GM21390 (cell line): ENCODE data around the gene TMEM243.
A peak's percentile ranks its signal among the peaks of the same experiment; 100 is the strongest.
"Not testable (repeated sequence)": the region's sequence is repeated elsewhere in the genome, so short reads cannot be mapped to it uniquely, and the experiment has no call there.

ENCODE experiments used
- ATAC-seq: cut with Tn5 transposase; IDR thresholded peaks from one replicate; pipeline ENCODE4 v1.9.1; 2021; ENCODE audit not compliant: unreplicated experiment

Gene TMEM243

GRCh38 chr7:87219545-87220025 lies at the start of gene TMEM243:
Gene TMEM243 (minus strand): TSS chr7:87219732. CDS start chr7:87219503, 229 bp downstream.
- peak; percentile 43 for ATAC-seq

GRCh38 chr7:87267239-87267900 lies 47.8 kb upstream of the TMEM243 start:
- peak; percentile 89 for ATAC-seq

DNA sequence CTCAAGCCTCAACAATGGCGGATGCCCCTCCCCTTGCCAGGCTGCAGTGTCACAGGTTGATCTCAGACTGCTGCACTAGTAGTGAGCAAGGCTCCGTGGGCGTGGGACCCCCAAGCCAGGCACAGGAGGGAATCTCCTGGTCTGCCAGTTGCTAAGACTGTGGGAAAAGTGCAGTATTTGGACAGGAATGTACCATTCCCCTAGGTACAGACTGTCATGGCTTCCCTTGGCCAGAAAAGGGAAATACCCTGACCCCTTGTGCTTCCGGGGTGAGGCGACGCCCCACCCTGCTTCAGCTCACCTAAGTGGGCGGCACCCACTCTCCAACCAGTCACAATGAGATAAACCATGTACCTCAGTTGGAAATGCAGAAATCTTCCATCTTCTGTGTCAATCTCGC lies 44.0 kb upstream of the TMEM243 start:
- ATAC-seq: no peak

- no peak for ATAC-seq
Measured at GRCh38 chr7:87253589-87254087, 34.1 kb upstream of the TMEM243 start.

DNA sequence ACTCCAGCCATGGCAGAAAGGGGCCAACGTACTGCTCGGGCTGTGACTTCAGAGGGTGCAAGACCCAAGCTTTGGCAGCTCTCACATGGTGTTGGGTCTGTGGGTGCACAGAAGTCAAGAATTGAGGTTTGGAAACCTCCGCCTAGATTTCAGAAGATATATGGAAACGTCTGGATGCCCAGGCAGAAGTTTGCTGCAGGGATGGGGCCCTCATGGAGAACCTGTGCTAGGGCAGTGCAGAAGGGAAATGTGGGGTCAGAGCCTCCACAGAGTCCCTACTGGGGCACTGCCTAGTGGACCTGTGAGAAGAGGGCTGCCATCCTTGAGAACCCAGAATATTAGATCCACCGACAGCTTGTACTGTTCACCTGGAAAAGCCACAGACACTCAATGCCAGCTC lies 26.1 kb upstream of the TMEM243 start:
- ATAC-seq: not testable (repeated sequence)

DNA sequence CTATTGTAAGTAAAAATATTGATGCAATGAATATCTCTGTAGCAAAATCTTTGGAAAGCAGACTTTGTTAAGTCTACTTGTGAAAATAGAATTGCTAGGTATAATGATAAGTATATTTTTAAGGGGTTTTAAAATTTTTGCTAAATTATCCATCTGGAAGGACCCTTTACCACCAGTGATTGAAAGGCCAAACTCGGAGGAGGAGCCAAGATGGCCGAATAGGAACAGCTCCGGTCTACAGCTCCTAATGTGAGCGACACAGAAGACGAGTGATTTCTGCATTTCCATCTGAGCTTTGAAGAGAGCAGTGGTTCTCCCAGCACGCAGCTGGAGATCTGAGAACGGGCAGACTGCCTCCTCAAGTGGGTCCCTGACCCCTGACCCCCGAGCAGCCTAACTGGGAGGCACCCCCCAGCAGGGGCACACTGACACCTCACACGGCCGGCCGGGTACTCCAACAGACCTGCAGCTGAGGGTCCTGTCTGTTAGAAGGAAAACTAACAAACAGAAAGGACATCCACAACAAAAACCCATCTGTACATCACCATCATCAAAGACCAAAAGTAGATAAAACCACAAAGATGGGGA lies 19.0 kb upstream of the TMEM243 start:
- ATAC-seq: not testable (repeated sequence)

DNA sequence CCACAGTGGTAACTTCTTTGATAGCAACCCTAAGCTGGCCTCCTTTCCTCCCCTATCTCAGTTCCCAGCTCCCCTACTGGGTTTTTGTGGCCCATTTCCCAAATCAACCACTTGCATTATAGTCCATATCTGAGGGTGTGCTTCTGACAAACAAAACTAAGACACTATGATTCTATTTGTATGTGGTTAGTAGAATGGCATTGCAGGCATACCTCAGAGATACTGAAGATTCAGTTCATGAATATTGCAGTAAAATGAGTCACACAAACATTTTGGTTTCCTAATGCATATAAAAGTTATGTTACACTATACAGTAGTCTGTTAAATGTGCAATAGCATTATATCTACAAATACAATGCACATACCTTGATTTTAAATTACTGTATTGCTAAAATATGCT lies 15.4 kb upstream of the TMEM243 start:
- no peak for ATAC-seq

- no peak for ATAC-seq
Measured at GRCh38 chr7:87231711-87232110, 12.2 kb upstream of the TMEM243 start.

DNA sequence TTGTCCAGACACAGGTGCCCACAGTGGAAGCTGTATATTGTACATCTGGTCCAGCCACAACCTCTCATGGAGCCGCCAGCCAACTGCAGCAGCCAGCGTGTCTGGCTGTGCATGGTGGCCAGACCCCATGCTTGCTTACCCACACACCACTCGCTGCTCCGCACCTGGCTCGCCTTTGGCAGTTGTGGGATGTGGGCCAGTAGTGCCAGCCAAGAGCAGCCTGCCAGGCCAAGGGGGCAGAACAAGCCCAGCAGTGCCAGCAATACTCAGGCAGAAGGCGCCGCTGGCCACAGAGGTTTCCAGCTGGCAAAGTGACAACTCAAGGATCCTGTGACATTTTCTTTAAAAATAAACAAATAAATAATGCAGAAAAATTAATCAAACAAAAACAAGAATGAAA lies 11.7 kb upstream of the TMEM243 start:
- ATAC-seq: no peak

DNA sequence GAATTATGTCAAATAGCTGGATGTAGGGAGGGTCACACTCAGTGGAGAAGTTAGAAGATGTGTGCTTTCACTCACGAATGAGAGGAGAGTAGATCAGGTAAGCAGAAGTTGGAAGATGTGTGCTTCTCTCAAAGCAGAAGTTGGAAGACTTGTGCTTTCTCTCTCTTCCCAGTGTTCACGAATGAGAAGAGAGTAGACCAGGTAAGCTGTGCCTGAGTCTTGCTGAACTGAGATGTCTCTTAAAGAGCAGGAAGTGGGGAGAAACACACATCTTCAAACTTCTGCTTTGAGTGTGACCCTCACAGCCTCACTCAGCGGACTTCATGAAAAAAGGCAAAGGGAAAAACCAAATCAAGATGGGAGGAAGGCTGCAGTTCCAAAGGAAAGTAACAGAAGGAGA lies 7.0 kb upstream of the TMEM243 start:
- no peak for ATAC-seq

DNA sequence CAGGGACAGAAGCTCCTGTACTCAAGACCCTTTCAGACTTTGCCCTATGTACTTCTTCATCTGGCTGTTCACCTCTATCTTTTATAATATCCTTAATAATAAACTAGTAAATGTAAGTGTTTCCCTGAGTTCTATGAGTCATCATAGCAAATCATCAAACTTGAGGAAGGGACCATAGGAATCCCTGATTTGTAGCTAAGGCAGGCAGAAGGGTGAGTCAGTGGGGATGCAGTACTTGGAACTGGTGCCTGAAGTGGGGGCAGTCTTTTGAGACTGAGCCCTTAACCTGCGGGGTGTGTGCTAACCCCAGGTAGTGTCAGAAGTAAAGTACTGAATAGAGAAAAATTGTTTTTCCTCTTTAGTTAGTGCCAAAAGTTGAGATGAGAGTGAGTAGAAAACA lies 6.2 kb upstream of the TMEM243 start:
- ATAC-seq: no peak

GRCh38 chr7:87223666-87224065 lies 4.1 kb upstream of the TMEM243 start:
- no peak for ATAC-seq

- ATAC-seq: no peak
Measured at GRCh38 chr7:87220734-87221215, 1.2 kb upstream of the TMEM243 start.

DNA sequence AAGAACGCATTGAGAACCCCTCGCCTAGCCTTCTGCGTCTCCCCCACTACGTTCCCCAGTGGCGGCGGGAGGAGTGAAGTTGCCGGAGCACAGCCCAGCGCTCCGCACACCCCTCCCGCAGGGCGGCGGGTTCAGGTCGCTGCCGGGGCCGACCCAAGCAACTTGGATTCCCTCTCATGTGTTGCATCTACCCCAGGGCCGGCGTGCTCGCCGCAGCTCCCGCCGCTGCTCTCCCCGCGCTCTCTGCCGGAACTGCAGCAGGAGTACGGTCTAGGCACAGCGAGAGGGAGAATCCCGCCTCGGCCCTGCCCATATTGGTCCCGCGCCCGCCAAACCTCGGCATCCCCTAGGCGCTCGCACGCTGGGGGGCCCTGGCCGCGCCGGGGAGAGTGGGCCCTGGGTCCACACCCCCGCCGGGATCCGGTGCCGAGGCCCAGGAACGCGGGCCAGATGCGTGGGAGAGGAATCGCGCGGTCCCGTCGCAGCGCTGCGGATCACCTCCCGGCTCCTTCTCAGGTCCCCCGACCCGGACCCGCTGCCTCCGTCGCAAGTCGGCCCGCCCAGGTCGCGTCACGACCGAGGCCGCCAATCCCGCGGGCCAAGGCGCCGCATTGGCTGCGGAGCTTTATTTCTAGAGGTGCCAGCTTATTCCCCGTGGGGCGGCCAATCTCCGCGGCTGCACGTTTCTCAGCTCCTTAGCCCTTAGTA lies 648 bp upstream of the TMEM243 start:
- ATAC-seq: peak; percentile 32

DNA sequence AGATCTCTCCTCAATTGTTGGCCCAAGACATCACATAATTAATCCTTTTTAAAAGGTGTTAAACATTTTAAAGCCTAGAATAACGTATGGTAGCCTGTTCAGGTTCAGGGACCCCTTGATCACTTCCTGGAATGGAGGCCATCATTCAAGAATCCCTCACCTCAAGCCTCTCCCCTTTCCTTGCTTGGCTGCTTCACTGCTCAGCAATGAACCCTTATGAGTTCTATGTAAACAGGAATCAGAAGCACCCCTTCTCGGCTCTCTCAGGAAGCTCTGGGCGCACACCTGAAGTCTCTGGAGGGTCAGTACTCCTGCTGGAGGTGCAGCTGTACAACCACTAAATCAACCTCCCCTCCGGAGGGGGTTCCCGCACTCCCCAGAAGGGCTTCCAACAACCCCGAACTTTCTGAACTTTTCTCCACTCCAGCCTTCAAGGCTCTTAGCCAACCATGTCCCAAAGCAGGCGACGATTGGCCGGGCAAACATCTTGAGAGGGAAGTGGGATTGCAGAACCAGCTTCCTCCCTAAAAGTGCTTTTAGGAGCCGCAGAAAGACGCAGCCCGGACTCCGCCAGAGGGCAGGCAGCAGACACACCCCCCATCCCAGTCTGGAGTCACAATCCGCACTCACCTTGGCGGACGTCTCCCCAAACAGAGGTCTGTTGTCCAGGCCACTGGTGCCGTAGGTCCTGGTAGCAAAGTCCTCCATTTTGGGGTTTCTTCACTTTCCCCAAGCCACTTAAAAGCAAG lies 562 bp downstream of the TMEM243 start:
- ATAC-seq: peak; percentile 6

DNA sequence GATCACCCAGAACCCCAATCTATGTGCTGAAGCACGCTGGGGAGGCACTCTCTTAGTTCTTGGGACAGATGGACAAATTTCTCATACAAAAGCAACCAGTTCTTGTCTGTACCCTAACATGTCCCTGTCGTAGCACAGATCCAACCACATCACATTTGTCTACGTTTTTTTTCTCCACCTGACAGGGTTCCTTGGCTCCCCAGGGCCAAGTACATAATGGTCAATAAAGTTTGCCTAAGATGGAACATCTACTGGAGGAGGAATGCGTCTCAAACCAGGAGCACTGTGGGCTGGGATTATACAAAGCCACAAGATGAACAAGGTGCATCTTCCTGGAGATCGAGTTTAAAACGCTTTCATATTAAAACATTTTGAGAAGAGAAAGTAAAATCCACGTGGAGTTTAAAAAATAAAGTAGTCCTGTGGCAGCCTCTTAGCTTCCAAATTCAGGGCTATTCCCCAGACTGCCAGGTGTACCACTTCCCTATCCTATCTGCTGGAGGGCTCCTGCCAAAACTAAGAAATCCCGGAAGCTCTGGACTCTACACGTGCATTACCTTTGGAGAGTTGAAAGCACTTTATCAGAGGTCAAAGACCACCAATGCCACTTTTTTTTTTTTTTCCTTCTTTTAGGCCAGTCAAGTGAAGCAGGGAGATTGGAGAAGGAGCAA lies 1.4 kb downstream of the TMEM243 start:
- ATAC-seq: no peak

GRCh38 chr7:87216701-87217508 lies 2.6 kb downstream of the TMEM243 start:
- ATAC-seq: peak; percentile 53

- ATAC-seq: no peak
Measured at GRCh38 chr7:87215046-87215445, 4.5 kb downstream of the TMEM243 start.

DNA sequence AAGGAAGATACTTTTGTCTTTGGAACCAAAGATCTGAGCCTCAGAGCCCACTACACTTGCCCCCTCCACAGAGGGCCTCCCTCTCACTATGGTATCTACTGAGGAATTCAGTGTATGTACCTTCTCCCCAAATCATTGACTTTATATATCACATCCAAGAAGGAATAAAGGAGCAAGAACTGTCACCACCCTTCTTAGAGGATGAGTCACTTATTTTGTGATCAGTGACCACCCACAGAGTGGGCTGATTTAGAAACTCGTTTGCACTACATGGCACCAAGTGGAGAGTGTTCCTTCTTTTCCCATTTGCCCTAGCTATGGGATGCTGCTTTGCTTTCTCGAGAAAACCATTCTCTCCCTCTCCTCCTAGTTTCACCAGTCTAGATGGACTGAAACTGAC lies 5.7 kb downstream of the TMEM243 start:
- ATAC-seq: no peak

GRCh38 chr7:87213252-87213651 lies 6.3 kb downstream of the TMEM243 start:
- ATAC-seq: no peak
